NB4 (cell line): ENCODE data around the gene MRPS30.
"Not testable (repeated sequence)": the region's sequence is repeated elsewhere in the genome, so short reads cannot be mapped to it uniquely, and the experiment has no call there.

Experiments
- DNase-seq: peaks from one replicate; pipeline ENCODE4 v3.0.0; 2010; ENCODE audit warnings: low read depth
- H3K4me3 ChIP-seq: one replicate; pipeline ENCODE4 v1.5.1; 2011; ENCODE audit warnings: mild to moderate bottlenecking, low read depth, low read length, moderate library complexity
- MYC ChIP-seq: IDR thresholded peaks from 2 replicates; pipeline ENCODE4 v1.6.1; 2011; ENCODE audit warnings: low read depth, low read length
- POLR2A ChIP-seq: IDR thresholded peaks from 2 replicates; pipeline ENCODE4 v1.6.1; 2011; ENCODE audit warnings: mild to moderate bottlenecking; ENCODE audit not compliant: insufficient read length; ENCODE audit errors: extremely low read depth
- TF ChIP-seq, protein P1 (sequence below): IDR thresholded peaks from one replicate; pipeline ENCODE4 v1.5.1; 2012; ENCODE audit warnings: low read depth, low read length
- TF ChIP-seq, protein P2 (sequence below): IDR thresholded peaks from 2 replicates; pipeline ENCODE4 v1.6.1; 2011; ENCODE audit warnings: low read depth, low read length

MRPS30 gene

DNA sequence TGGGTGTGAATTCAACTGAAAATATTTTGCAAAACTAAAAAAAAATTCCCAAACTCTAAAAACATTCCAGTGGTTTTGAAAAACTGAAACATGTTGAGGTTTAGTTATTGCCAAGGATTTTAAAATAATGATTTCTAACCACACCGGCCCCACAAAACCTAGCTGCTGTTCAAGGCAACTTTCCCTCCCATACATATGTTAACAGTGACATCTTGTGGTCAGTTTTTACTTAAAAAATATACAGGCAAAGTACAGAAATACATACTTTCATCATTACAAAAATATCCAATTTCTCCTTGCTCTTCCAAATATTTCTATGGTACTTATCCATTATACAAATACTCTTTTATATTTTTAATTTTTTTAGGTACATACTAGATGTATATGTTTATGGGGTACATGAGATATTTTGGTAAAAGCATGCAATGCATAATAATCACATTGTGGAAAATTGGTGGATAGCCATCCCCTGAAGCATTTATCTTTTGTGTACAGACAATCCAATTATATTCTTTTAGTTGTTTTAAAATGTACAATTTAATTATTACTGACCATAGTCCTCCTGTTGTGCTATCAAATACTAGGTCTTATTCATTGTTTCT lies 34.4 kb upstream of the MRPS30 start:
- no peak overlapping the region for H3K4me3 ChIP-seq
- peak; percentile 59 for DNase-seq

DNA sequence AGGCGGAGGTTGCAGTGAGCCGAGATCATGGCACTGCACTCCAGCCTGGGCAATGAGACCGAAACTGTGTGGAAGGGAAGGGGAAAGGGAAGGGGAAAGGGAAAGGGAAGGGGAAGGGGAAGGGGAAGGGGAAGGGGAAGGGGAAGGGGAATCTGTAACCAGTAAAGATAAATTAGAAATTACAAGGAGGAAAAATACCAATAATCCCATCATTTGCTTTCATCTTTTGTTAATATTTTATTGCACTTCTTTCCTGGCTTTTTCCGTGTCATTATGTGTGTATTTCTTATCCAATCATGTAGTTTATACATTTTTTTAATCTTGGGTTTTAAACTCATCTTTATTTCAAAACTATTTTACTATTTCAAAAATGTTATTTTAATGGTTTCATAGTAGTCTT lies 29.6 kb upstream of the MRPS30 start:
- no peak for DNase-seq
- H3K4me3 ChIP-seq = no peak overlapping the region
- TF ChIP-seq, protein P1, sequence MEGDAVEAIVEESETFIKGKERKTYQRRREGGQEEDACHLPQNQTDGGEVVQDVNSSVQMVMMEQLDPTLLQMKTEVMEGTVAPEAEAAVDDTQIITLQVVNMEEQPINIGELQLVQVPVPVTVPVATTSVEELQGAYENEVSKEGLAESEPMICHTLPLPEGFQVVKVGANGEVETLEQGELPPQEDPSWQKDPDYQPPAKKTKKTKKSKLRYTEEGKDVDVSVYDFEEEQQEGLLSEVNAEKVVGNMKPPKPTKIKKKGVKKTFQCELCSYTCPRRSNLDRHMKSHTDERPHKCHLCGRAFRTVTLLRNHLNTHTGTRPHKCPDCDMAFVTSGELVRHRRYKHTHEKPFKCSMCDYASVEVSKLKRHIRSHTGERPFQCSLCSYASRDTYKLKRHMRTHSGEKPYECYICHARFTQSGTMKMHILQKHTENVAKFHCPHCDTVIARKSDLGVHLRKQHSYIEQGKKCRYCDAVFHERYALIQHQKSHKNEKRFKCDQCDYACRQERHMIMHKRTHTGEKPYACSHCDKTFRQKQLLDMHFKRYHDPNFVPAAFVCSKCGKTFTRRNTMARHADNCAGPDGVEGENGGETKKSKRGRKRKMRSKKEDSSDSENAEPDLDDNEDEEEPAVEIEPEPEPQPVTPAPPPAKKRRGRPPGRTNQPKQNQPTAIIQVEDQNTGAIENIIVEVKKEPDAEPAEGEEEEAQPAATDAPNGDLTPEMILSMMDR = no peak
- TF ChIP-seq, protein P2, sequence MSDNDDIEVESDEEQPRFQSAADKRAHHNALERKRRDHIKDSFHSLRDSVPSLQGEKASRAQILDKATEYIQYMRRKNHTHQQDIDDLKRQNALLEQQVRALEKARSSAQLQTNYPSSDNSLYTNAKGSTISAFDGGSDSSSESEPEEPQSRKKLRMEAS = no peak
- TF ChIP-seq MYC (no peak), POLR2A (no peak)

More for the DNA sequence above, 34.4 kb upstream of the MRPS30 start:
- TF ChIP-seq, protein P2 = no peak
- TF ChIP-seq POLR2A = no peak
- TF ChIP-seq, protein P1 = no peak

DNA sequence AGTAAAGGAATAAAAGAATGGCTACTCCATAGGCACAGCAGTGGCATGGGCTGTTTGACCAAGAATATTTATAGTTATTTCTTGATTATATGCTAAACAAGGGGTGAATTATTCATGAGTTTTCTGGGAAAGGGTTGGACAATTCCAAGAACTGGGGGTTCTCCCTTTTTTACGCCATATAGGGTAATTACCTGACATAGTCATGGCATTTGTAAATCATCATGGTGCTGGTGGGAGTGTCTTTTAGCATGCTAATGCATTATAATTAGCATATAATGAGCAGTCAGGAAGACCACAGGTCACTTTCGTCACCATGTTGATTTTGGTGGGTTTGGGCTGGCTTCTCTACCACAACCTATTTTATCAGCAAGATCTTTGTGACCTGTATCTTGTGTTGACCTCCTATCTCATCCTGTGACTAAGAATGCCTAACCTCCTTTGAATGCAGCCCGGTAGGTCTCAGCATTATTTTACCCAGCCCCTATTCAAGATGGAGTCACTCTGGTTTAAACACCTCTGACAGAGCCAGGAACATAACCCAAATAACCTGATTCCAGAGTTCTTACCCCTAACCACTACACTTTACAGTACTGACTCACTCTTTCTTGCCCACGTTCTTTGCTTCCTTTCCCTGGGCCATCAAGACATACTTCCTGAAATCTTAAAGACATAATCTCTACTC lies 25.0 kb upstream of the MRPS30 start:
- TF ChIP-seq MYC = no peak
- TF ChIP-seq, protein P1 = no peak
- no peak for TF ChIP-seq POLR2A
- TF ChIP-seq, protein P2 = no peak

DNA sequence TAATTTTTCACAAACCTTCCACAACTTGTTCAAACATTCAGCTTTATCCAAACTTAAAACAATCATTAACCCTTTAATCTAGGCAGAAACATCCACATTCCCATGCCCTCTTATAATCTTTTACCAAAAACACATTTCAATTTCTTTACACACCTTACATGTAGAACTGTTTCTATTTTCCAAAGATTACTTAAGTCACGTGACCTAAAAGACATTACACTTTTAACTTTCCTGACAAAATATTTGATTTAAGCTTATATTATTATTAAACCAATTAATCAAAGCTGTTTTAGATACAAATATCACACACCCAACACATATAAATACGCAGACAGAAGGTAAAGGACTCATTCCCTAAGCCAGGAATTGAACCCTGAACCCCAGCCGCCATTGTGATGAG lies 21.0 kb upstream of the MRPS30 start:
- no peak for DNase-seq
- TF ChIP-seq MYC (no peak), POLR2A (no peak)
- TF ChIP-seq, protein P1 = no peak
- TF ChIP-seq, protein P2 = no peak
- H3K4me3 ChIP-seq = no peak overlapping the region

More for the DNA sequence above, 25.0 kb upstream of the MRPS30 start:
- no peak for DNase-seq
- H3K4me3 ChIP-seq = no peak overlapping the region

DNA sequence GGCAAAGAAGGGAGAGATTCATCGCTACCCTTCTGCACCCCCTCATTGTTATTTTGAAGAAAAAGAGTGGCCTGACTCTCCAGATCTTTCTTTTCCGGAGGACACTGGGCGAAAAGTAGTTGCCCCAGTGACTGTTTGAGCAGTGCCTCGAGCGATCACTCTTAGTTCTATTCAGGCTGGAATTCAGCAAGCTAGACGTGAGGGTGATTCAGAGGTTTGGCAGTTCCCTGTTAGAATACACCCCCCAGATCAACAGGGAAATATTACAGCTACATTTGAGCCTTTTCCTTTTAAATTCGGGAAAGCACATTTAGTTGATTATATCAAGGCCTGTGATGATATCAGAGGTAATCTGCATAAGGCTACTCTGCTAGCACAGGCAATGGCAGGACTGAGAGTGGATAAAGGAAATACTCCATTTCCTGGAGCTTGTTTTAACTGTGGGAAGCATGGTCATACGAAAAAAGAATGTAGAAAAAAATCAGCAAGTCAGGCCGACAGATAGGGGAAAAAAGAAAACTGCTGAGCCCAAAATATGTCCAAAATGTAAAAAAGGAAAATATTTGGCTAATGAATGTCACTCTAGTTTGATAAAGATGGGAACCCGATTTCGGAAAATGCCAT lies 19.3 kb upstream of the MRPS30 start:
- DNase-seq = not testable (repeated sequence)

DNA sequence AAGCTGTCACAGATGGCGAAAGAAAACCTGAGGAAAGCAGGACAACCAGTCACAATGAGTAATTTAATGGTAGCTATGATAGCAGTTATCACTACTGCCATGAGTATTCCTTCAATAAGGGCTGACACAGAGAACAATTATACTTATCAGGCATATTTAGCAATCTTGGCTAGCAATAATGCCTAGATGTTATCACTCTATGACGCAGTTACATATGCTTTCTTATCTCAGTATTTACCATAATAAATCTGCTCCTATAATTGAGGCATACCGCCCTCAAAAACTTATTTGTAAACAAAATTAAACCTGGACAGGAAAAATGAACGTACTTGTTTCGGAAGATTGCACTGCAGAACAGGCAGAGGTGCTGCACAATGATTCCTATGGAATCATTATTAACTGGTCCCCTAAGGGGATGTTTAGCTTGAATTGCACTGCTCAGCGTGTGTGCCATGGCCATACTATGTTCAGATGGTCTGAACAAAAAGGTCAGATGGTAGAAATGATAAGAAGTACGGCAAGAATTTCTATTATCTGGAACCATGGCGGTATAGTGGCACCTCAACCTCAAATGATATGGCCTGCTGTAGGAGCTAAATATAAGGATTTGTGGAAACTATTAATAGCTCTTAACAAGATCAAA lies 16.6 kb upstream of the MRPS30 start:
- H3K4me3 ChIP-seq, DNase-seq: not testable (repeated sequence)

More for the DNA sequence above, 19.3 kb upstream of the MRPS30 start:
- H3K4me3 ChIP-seq = not testable (repeated sequence)
